HepG2 (cell line): ENCODE measurements around the gene FOLR3. TPM values are rescaled to one million over a fixed set of nuclear protein-coding genes. Genes with fewer than 3 reads are reported as not detected.

Source experiments
- ADNP ChIP-seq: sonication (generic); formaldehyde crosslinking; IDR thresholded peaks from 2 replicates; pipeline ENCODE4 v1.4.0; 2020; ENCODE audit warnings: missing genetic modification reagents
- AHR ChIP-seq: IDR thresholded peaks from 2 replicates; pipeline ENCODE4 v1.6.1; 2018; ENCODE audit warnings: missing genetic modification reagents, missing compliant biosample characterization
- ELF3 ChIP-seq: IDR thresholded peaks from 2 replicates; pipeline ENCODE4 v1.6.1; 2016; ENCODE audit warnings: missing genetic modification reagents, missing compliant biosample characterization
- FOSL1 ChIP-seq: sonication (generic); formaldehyde crosslinking; IDR thresholded peaks from 2 replicates; pipeline ENCODE4 v1.9.0; 2021; ENCODE audit warnings: missing genetic modification reagents, borderline replicate concordance
- JUND ChIP-seq: sonication (generic); formaldehyde crosslinking; IDR thresholded peaks from 2 replicates; pipeline ENCODE4 v1.8.0; 2022; ENCODE audit warnings: mild to moderate bottlenecking, missing genetic modification reagents
- MATR3 ChIP-seq: sonication (generic); formaldehyde crosslinking; IDR thresholded peaks from 2 replicates; pipeline ENCODE4 v1.4.0; 2020; ENCODE audit warnings: missing genetic modification reagents
- MED13 ChIP-seq: sonication (generic); formaldehyde crosslinking; IDR thresholded peaks from 2 replicates; pipeline ENCODE4 v1.5.0; 2020; ENCODE audit warnings: missing genetic modification reagents
- NAIF1 ChIP-seq: sonication (generic); formaldehyde crosslinking; IDR thresholded peaks from 2 replicates; pipeline ENCODE4 v1.5.0; 2020; ENCODE audit warnings: mild to moderate bottlenecking, missing genetic modification reagents, borderline replicate concordance
- NFYB ChIP-seq: sonication (generic); formaldehyde crosslinking; IDR thresholded peaks from 2 replicates; pipeline ENCODE4 v1.4.0; 2020; ENCODE audit warnings: missing genetic modification reagents
- NFYC ChIP-seq: IDR thresholded peaks from 2 replicates; pipeline ENCODE4 v1.6.1; 2016; ENCODE audit warnings: missing genetic modification reagents, missing compliant biosample characterization
- NR2C2 ChIP-seq: sonication (generic); formaldehyde crosslinking; IDR thresholded peaks from 2 replicates; pipeline ENCODE4 v1.4.0; 2020; ENCODE audit warnings: missing genetic modification reagents, mild to moderate bottlenecking, moderate library complexity, borderline replicate concordance
- PAF1 ChIP-seq: IDR thresholded peaks from 2 replicates; pipeline ENCODE4 v1.6.1; 2016; ENCODE audit warnings: missing genetic modification reagents, missing compliant biosample characterization
- PHF21A ChIP-seq: sonication (generic); formaldehyde crosslinking; IDR thresholded peaks from 2 replicates; pipeline ENCODE4 v1.5.0; 2020; ENCODE audit warnings: mild to moderate bottlenecking, missing genetic modification reagents
- POGZ ChIP-seq: sonication (generic); formaldehyde crosslinking; IDR thresholded peaks from 2 replicates; pipeline ENCODE4 v1.4.0; 2020; ENCODE audit warnings: mild to moderate bottlenecking, missing genetic modification reagents
- SAP130 ChIP-seq: IDR thresholded peaks from 2 replicates; pipeline ENCODE4 v1.6.1; 2016; ENCODE audit warnings: low read depth
- U2AF2 ChIP-seq: fragments of 200-400 bp; formaldehyde crosslinking; IDR thresholded peaks from 2 replicates; pipeline ENCODE4 v1.6.1; 2017; ENCODE audit warnings: low read depth, mild to moderate bottlenecking, low read length
- ZFP1 ChIP-seq: IDR thresholded peaks from 2 replicates; pipeline ENCODE4 v1.6.1; 2016
- ZNF10 ChIP-seq: sonication (generic); formaldehyde crosslinking; IDR thresholded peaks from 2 replicates; pipeline ENCODE4 v1.4.0; 2020; ENCODE audit warnings: mild to moderate bottlenecking, low read depth, missing genetic modification reagents, borderline replicate concordance
- ZNF253 ChIP-seq: sonication (generic); formaldehyde crosslinking; IDR thresholded peaks from 2 replicates; pipeline ENCODE4 v1.8.0; 2022; ENCODE audit warnings: mild to moderate bottlenecking, missing genetic modification reagents, borderline replicate concordance
- ZNF468 ChIP-seq: sonication (generic); formaldehyde crosslinking; IDR thresholded peaks from 2 replicates; pipeline ENCODE4 v1.8.0; 2022; ENCODE audit warnings: mild to moderate bottlenecking, moderate library complexity, missing genetic modification reagents
- ZNF501 ChIP-seq: sonication (generic); formaldehyde crosslinking; IDR thresholded peaks from 2 replicates; pipeline ENCODE4 v1.5.1; 2020; ENCODE audit warnings: mild to moderate bottlenecking, moderate library complexity, missing genetic modification reagents
- ZNF607 ChIP-seq: sonication (generic); formaldehyde crosslinking; IDR thresholded peaks from 2 replicates; pipeline ENCODE4 v1.5.1; 2020; ENCODE audit warnings: missing genetic modification reagents, mild to moderate bottlenecking, borderline replicate concordance
- ZNF616 ChIP-seq: sonication (generic); formaldehyde crosslinking; IDR thresholded peaks from 2 replicates; pipeline ENCODE4 v1.5.0; 2020; ENCODE audit warnings: low read depth, mild to moderate bottlenecking, missing genetic modification reagents
- polyA plus RNA-seq, 8 experiments: library from polyadenylated mRNA; depleted of rRNA in 3 of 8; stranded (reverse) in 7 of 8; unstranded in 1 of 8; fragments of >200 nt; fragmentation: Illumina TruSeq in 4 of 8; extraction: Trizol in 4 of 8; gene quantifications; 2 replicates each; pipeline versions ENCODE4 v1.2.1 to v1.2.3, GENCODE V29; 2011 to 2016; ENCODE audit warnings: low read depth in 4 of 8, missing spikeins in 1 of 8, mixed read lengths in 1 of 8; ENCODE audit not compliant: insufficient read depth in 1 of 8
- total RNA-seq, 5 experiments: library from RNA; depleted of rRNA; stranded (reverse); fragments of >200 nt; fragmentation: Illumina TruSeq; extraction: Trizol; gene quantifications; 2 replicates each; pipeline ENCODE4 v1.2.3, GENCODE V29; 2016; ENCODE audit warnings: low read depth in 1 of 5
- TF ChIP-seq, protein P1 (sequence below): sonication (generic); formaldehyde crosslinking; IDR thresholded peaks from 2 replicates; pipeline ENCODE4 v1.4.0; 2020; ENCODE audit warnings: mild to moderate bottlenecking, missing genetic modification reagents
- TF ChIP-seq, protein P2 (sequence below), 2 experiments: sonication (generic) in 1 of 2; formaldehyde crosslinking in 1 of 2; IDR thresholded peaks; 2 replicates each; pipeline versions ENCODE4 v1.4.0 to v1.6.1; 2018 to 2020; ENCODE audit warnings: missing genetic modification reagents in 2 of 2, borderline replicate concordance in 1 of 2, low read depth in 1 of 2, mild to moderate bottlenecking in 1 of 2, missing biosample characterization in 1 of 2
- TF ChIP-seq, protein P3 (sequence below): sonication (generic); formaldehyde crosslinking; IDR thresholded peaks from 2 replicates; pipeline ENCODE4 v1.5.1; 2020; ENCODE audit warnings: missing genetic modification reagents, mild to moderate bottlenecking, borderline replicate concordance
- TF ChIP-seq, protein P4 (sequence below): sonication (generic); formaldehyde crosslinking; IDR thresholded peaks from 2 replicates; pipeline ENCODE4 v1.9.0; 2021; ENCODE audit warnings: missing genetic modification reagents, borderline replicate concordance
- TF ChIP-seq, protein P5 (sequence below): IDR thresholded peaks from 2 replicates; pipeline ENCODE4 v1.6.1; 2012; ENCODE audit warnings: inconsistent platforms

The FOLR3 gene
- total and polyA plus RNA-seq, 2 of the 13 experiments (the other 11 are each of a cell fraction or from before 2014, with no cell fraction given): not detected

DNA sequence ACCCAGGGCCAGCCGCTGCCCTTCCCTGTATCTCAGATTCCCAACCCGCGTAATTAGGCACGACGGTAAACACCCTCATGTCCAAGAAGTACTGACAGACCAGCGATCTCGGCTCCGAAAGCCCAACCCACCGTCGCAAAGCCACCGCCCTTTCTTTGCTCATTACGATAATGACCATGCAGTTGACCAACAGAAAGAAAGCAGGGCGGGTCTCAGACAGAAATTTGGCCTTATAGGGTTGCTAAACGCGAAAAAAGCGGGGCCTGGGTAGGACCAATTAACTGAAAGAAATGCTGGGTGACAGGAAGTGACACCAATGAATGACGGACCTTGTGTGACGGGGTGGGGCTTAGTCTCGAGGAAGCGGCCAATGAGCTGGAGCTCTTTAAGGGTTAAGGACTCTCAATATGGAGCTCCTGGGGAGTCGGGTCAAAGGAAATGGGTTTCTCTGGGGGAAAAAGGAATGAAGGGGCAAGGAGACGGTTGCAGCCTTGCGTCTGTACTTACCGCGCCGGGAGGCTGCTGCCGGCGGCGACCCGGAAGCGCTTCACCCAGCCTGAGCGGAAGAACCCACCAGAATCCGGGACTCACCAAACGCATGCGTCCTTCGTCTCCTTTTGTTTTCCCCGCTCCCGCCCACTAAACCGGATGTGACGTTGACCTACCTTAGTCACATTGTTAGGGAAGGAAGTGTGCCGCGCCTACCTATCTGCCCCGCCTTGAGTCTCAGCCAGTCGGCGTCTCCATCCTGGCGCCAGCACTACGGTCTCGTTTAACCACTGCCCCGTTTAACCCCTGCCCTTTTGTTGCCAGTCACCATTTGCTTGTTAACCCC lies 23.2 kb upstream of the FOLR3 start, which contains the start of gene ANAPC15 (continued):
- TF ChIP-seq ZNF501 (CRISPR knock-in tag) (peak; percentile 61; the same call in 1 of the 2 replicates), PAF1 (CRISPR knock-in tag) (no peak), ZNF10 (CRISPR knock-in tag) (no peak), FOSL1 (no peak), PHF21A (peak; percentile 79; the same call in 1 of the 2 replicates), ZNF607 (CRISPR knock-in tag) (no peak), JUND (CRISPR knock-in tag) (no peak), NFYC (CRISPR knock-in tag) (peak; percentile 89), AHR (CRISPR knock-in tag) (0 out of 2 replicates have a peak, but pooled peaks have one; percentile 81), ADNP (CRISPR knock-in tag) (no peak), NR2C2 (CRISPR knock-in tag) (peak; percentile 99), ZNF253 (no peak), SAP130 (CRISPR knock-in tag) (peak; percentile 85), MATR3 (CRISPR knock-in tag) (no peak), U2AF2 (no peak), NAIF1 (CRISPR knock-in tag) (no peak), POGZ (peak; percentile 39), ZNF616 (no peak), ELF3 (peak; percentile 79), MED13 (no peak), ZFP1 (CRISPR knock-in tag) (no peak), ZNF468 (CRISPR knock-in tag) (no peak), NFYB (peak; percentile 88)
- TF ChIP-seq, protein P1, sequence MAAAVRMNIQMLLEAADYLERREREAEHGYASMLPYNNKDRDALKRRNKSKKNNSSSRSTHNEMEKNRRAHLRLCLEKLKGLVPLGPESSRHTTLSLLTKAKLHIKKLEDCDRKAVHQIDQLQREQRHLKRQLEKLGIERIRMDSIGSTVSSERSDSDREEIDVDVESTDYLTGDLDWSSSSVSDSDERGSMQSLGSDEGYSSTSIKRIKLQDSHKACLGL (CRISPR knock-in tag): no peak
- TF ChIP-seq, protein P2, sequence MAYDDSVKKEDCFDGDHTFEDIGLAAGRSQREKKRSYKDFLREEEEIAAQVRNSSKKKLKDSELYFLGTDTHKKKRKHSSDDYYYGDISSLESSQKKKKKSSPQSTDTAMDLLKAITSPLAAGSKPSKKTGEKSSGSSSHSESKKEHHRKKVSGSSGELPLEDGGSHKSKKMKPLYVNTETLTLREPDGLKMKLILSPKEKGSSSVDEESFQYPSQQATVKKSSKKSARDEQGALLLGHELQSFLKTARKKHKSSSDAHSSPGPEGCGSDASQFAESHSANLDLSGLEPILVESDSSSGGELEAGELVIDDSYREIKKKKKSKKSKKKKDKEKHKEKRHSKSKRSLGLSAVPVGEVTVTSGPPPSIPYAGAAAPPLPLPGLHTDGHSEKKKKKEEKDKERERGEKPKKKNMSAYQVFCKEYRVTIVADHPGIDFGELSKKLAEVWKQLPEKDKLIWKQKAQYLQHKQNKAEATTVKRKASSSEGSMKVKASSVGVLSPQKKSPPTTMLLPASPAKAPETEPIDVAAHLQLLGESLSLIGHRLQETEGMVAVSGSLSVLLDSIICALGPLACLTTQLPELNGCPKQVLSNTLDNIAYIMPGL (CRISPR knock-in tag; IDR thresholded peaks at IDR 0.05; ENCODE audit: borderline replicate concordance in 1 of 2, low read depth in 1 of 2): no peak
- TF ChIP-seq, protein P3, sequence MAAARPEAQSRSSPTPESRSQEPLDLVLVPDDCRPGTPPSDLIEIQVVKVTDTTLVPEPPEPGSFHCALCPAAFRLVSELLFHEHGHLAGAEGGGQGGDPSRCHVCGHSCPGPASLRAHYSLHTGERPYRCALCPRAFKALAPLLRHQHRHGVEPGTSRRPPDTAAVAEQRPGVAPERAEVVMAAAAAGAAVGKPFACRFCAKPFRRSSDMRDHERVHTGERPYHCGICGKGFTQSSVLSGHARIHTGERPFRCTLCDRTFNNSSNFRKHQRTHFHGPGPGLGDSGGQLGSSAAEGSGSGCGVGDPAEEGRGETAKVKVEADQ (CRISPR knock-in tag): no peak
- TF ChIP-seq, protein P4, sequence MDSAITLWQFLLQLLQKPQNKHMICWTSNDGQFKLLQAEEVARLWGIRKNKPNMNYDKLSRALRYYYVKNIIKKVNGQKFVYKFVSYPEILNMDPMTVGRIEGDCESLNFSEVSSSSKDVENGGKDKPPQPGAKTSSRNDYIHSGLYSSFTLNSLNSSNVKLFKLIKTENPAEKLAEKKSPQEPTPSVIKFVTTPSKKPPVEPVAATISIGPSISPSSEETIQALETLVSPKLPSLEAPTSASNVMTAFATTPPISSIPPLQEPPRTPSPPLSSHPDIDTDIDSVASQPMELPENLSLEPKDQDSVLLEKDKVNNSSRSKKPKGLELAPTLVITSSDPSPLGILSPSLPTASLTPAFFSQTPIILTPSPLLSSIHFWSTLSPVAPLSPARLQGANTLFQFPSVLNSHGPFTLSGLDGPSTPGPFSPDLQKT: no peak
- TF ChIP-seq, protein P5, sequence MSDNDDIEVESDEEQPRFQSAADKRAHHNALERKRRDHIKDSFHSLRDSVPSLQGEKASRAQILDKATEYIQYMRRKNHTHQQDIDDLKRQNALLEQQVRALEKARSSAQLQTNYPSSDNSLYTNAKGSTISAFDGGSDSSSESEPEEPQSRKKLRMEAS: peak; percentile 87
